ENCODE results near the gene DDX51. TPM values are rescaled to one million over a fixed set of nuclear protein-coding genes. Genes with fewer than 3 reads are reported as not detected.

DDX51 gene
- total and polyA plus RNA-seq, 2 experiments from 2014 or later: 12.4 to 18.3 TPM

DNA sequence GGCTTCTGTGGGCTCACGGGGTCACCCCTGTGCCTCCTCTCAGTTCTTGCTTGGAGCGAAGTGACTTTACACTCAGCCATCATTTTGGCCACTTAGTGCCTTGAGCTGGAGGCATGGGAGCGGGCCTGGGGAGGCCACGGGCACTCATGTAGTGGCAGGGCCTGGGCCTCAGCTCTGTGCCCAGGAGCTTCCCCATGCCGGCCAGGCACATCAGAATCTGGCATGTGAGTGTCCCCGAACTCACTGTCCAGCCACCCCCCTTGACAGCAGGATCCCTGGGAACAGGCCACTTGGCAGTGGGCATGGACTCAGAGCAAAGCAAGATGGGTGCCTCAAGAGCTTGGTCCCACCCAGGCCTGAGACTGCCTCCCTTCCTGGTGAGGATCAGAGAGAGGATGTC lies 29.5 kb downstream of the DDX51 start:
- Histone ChIP-seq H3K4me3 (no peak overlapping the region), H3K4me1 (ENCODE audit: insufficient read depth) (no peaks in the 10 kb centered on the region), H3K36me3 (ENCODE audit: insufficient read depth) (peaks cover 6% of the 10 kb centered on the region; the same call in 1 of the 2 replicates), H3F3A (replicated peaks; ENCODE audit: low read depth) (no peaks in the 10 kb centered on the region; the same call in 1 of the 2 replicates), H4K20me1 (replicated peaks; ENCODE audit: insufficient read depth) (no peaks in the 10 kb centered on the region), H2AFZ (no peak overlapping the region), H3K79me2 (replicated peaks; ENCODE audit: insufficient read depth) (no peaks in the 10 kb centered on the region), H3K27me3 (ENCODE audit: insufficient read depth) (no peaks in the 10 kb centered on the region), H3K4me2 (no peak overlapping the region), H3K9me2 (ENCODE audit: insufficient read depth) (no peaks in the 10 kb centered on the region), H3K27ac (ENCODE audit: low read depth) (no peak overlapping the region)
- ATAC-seq (no peak), DNase-seq (ENCODE audit: low spot score) (no peak)
- TF ChIP-seq, protein P1, sequence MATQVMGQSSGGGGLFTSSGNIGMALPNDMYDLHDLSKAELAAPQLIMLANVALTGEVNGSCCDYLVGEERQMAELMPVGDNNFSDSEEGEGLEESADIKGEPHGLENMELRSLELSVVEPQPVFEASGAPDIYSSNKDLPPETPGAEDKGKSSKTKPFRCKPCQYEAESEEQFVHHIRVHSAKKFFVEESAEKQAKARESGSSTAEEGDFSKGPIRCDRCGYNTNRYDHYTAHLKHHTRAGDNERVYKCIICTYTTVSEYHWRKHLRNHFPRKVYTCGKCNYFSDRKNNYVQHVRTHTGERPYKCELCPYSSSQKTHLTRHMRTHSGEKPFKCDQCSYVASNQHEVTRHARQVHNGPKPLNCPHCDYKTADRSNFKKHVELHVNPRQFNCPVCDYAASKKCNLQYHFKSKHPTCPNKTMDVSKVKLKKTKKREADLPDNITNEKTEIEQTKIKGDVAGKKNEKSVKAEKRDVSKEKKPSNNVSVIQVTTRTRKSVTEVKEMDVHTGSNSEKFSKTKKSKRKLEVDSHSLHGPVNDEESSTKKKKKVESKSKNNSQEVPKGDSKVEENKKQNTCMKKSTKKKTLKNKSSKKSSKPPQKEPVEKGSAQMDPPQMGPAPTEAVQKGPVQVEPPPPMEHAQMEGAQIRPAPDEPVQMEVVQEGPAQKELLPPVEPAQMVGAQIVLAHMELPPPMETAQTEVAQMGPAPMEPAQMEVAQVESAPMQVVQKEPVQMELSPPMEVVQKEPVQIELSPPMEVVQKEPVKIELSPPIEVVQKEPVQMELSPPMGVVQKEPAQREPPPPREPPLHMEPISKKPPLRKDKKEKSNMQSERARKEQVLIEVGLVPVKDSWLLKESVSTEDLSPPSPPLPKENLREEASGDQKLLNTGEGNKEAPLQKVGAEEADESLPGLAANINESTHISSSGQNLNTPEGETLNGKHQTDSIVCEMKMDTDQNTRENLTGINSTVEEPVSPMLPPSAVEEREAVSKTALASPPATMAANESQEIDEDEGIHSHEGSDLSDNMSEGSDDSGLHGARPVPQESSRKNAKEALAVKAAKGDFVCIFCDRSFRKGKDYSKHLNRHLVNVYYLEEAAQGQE (IDR thresholded peaks at IDR 0.05; ENCODE audit: unreplicated experiment): no peak
- TF ChIP-seq CREB1 (CRISPR knock-in tag; IDR thresholded peaks at IDR 0.05; ENCODE audit: low read depth): no peak
- no peak for TF ChIP-seq EZH2 (IDR thresholded peaks at IDR 0.05; ENCODE audit: low read depth, unreplicated experiment)
- TF ChIP-seq POLR2AphosphoS5 (IDR thresholded peaks at IDR 0.05; ENCODE audit: low read depth): no peak
- TF ChIP-seq, protein P2, sequence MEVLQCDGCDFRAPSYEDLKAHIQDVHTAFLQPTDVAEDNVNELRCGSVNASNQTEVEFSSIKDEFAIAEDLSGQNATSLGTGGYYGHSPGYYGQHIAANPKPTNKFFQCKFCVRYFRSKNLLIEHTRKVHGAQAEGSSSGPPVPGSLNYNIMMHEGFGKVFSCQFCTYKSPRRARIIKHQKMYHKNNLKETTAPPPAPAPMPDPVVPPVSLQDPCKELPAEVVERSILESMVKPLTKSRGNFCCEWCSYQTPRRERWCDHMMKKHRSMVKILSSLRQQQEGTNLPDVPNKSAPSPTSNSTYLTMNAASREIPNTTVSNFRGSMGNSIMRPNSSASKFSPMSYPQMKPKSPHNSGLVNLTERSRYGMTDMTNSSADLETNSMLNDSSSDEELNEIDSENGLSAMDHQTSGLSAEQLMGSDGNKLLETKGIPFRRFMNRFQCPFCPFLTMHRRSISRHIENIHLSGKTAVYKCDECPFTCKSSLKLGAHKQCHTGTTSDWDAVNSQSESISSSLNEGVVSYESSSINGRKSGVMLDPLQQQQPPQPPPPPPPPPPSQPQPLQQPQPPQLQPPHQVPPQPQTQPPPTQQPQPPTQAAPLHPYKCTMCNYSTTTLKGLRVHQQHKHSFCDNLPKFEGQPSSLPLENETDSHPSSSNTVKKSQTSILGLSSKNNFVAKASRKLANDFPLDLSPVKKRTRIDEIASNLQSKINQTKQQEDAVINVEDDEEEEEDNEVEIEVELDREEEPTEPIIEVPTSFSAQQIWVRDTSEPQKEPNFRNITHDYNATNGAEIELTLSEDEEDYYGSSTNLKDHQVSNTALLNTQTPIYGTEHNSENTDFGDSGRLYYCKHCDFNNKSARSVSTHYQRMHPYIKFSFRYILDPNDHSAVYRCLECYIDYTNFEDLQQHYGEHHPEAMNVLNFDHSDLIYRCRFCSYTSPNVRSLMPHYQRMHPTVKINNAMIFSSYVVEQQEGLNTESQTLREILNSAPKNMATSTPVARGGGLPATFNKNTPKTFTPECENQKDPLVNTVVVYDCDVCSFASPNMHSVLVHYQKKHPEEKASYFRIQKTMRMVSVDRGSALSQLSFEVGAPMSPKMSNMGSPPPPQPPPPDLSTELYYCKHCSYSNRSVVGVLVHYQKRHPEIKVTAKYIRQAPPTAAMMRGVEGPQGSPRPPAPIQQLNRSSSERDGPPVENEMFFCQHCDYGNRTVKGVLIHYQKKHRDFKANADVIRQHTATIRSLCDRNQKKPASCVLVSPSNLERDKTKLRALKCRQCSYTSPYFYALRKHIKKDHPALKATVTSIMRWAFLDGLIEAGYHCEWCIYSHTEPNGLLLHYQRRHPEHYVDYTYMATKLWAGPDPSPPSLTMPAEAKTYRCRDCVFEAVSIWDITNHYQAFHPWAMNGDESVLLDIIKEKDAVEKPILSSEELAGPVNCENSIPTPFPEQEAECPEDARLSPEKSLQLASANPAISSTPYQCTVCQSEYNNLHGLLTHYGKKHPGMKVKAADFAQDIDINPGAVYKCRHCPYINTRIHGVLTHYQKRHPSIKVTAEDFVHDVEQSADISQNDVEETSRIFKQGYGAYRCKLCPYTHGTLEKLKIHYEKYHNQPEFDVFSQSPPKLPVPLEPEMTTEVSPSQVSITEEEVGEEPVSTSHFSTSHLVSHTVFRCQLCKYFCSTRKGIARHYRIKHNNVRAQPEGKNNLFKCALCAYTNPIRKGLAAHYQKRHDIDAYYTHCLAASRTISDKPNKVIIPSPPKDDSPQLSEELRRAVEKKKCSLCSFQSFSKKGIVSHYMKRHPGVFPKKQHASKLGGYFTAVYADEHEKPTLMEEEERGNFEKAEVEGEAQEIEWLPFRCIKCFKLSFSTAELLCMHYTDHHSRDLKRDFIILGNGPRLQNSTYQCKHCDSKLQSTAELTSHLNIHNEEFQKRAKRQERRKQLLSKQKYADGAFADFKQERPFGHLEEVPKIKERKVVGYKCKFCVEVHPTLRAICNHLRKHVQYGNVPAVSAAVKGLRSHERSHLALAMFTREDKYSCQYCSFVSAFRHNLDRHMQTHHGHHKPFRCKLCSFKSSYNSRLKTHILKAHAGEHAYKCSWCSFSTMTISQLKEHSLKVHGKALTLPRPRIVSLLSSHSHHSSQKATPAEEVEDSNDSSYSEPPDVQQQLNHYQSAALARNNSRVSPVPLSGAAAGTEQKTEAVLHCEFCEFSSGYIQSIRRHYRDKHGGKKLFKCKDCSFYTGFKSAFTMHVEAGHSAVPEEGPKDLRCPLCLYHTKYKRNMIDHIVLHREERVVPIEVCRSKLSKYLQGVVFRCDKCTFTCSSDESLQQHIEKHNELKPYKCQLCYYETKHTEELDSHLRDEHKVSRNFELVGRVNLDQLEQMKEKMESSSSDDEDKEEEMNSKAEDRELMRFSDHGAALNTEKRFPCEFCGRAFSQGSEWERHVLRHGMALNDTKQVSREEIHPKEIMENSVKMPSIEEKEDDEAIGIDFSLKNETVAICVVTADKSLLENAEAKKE (CRISPR knock-in tag; IDR thresholded peaks at IDR 0.05): no peak
- TF ChIP-seq, protein P3, sequence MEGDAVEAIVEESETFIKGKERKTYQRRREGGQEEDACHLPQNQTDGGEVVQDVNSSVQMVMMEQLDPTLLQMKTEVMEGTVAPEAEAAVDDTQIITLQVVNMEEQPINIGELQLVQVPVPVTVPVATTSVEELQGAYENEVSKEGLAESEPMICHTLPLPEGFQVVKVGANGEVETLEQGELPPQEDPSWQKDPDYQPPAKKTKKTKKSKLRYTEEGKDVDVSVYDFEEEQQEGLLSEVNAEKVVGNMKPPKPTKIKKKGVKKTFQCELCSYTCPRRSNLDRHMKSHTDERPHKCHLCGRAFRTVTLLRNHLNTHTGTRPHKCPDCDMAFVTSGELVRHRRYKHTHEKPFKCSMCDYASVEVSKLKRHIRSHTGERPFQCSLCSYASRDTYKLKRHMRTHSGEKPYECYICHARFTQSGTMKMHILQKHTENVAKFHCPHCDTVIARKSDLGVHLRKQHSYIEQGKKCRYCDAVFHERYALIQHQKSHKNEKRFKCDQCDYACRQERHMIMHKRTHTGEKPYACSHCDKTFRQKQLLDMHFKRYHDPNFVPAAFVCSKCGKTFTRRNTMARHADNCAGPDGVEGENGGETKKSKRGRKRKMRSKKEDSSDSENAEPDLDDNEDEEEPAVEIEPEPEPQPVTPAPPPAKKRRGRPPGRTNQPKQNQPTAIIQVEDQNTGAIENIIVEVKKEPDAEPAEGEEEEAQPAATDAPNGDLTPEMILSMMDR (conservative IDR thresholded peaks at IDR 0.05; ENCODE audit: low read depth in 2 of 2): no peak
- TF ChIP-seq STAT1 (IDR thresholded peaks at IDR 0.05; ENCODE audit: unreplicated experiment): no peak
- TF ChIP-seq ZNF114 (CRISPR knock-in tag; IDR thresholded peaks at IDR 0.05): no peak
- TF ChIP-seq NANOG (IDR thresholded peaks at IDR 0.05; ENCODE audit: borderline replicate concordance): no peak
- no peak for TF ChIP-seq ZNF331 (CRISPR knock-in tag; IDR thresholded peaks at IDR 0.05; ENCODE audit: low read depth)
- no peak for TF ChIP-seq EZH2phosphoT487 (IDR thresholded peaks at IDR 0.05; ENCODE audit: unreplicated experiment)
- no peak for TF ChIP-seq JUNB (IDR thresholded peaks at IDR 0.05; ENCODE audit: unreplicated experiment)
- TF ChIP-seq, protein P4, sequence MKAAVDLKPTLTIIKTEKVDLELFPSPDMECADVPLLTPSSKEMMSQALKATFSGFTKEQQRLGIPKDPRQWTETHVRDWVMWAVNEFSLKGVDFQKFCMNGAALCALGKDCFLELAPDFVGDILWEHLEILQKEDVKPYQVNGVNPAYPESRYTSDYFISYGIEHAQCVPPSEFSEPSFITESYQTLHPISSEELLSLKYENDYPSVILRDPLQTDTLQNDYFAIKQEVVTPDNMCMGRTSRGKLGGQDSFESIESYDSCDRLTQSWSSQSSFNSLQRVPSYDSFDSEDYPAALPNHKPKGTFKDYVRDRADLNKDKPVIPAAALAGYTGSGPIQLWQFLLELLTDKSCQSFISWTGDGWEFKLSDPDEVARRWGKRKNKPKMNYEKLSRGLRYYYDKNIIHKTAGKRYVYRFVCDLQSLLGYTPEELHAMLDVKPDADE (IDR thresholded peaks at IDR 0.05): no peak
- no peaks in the 10 kb centered on the region for H3K4me1 Mint-ChIP-seq
- no peak overlapping the region for H3K4me3 Mint-ChIP-seq
- H3K27ac Mint-ChIP-seq: no peak overlapping the region
- no peaks in the 10 kb centered on the region for H3K9me3 Mint-ChIP-seq
- H3K27me3 Mint-ChIP-seq (ENCODE audit: insufficient read depth, low read depth, poor library complexity): peaks cover 14% of the 10 kb centered on the region
- H3K36me3 Mint-ChIP-seq (ENCODE audit: low read depth): peaks cover 33% of the 10 kb centered on the region

All from GM23338 (cell line).